Measurements from ENCODE around the gene MAP7D1.
A peak's percentile ranks its signal among the peaks of the same experiment; 100 is the strongest.
"Not testable (repeated sequence)": the region's sequence is repeated elsewhere in the genome, so short reads cannot be mapped to it uniquely, and the experiment has no call there.

The MAP7D1 gene

GRCh38 chr1:36203554-36204346, 47.8 kb downstream of the MAP7D1 start:
- DNase-seq (ENCODE audit: low spot score) = no peak

GRCh38 chr1:36204347-36204909, 48.5 kb downstream of the MAP7D1 start:
- DNase-seq (ENCODE audit: low spot score) = no peak

GRCh38 chr1:36206323-36206858, 50.4 kb downstream of the MAP7D1 start:
- no peak for DNase-seq (ENCODE audit: low spot score)

GRCh38 chr1:36207339-36207738, 51.4 kb downstream of the MAP7D1 start:
- DNase-seq (ENCODE audit: low spot score) = no peak

GRCh38 chr1:36208978-36209703, 53.2 kb downstream of the MAP7D1 start:
- no peak for DNase-seq (ENCODE audit: low spot score)

- no peak for DNase-seq (ENCODE audit: low spot score)
Observed at GRCh38 chr1:36211307-36211706, 55.3 kb downstream of the MAP7D1 start.

- DNase-seq (ENCODE audit: low spot score) = no peak
Observed at GRCh38 chr1:36211841-36212240, 55.9 kb downstream of the MAP7D1 start.

- no peak for DNase-seq (ENCODE audit: low spot score)
Observed at GRCh38 chr1:36212782-36213181, 56.8 kb downstream of the MAP7D1 start.

GRCh38 chr1:36217670-36218069, 61.7 kb downstream of the MAP7D1 start:
- peak; percentile 42 for DNase-seq (ENCODE audit: low spot score)

- DNase-seq (ENCODE audit: low spot score) = not testable (repeated sequence)
Observed at GRCh38 chr1:36221901-36222300, 65.9 kb downstream of the MAP7D1 start.

- DNase-seq (ENCODE audit: low spot score) = no peak
Observed at GRCh38 chr1:36222481-36223380, 66.8 kb downstream of the MAP7D1 start.

- DNase-seq (ENCODE audit: low spot score) = peak; percentile 70
Observed at GRCh38 chr1:36223381-36223995, 67.5 kb downstream of the MAP7D1 start.

GRCh38 chr1:36223996-36224536, 68.1 kb downstream of the MAP7D1 start, which contains the start of gene THRAP3:
Gene THRAP3, plus strand, starts transcription at chr1:36224443. Its CDS starts 58,121 bp downstream, at chr1:36282564.
- DNase-seq (ENCODE audit: low spot score) = peak; percentile 99

GRCh38 chr1:36224537-36225282, 68.8 kb downstream of the MAP7D1 start:
- DNase-seq (ENCODE audit: low spot score) = peak; percentile 94

GRCh38 chr1:36225283-36225899, 69.4 kb downstream of the MAP7D1 start:
- DNase-seq (ENCODE audit: low spot score) = peak; percentile 30

- not testable (repeated sequence) for DNase-seq (ENCODE audit: low spot score)
Observed at GRCh38 chr1:36230279-36230678, 74.3 kb downstream of the MAP7D1 start.

All from RKO (cell line).